Endothelial cell (in vitro differentiated cells): ENCODE measurements around the gene FXYD5. TPM values are rescaled to one million over a fixed set of nuclear protein-coding genes. Genes with fewer than 3 reads are reported as not detected.

Experiments
- DNase-seq: peaks from one replicate; pipeline ENCODE4 v3.0.0; 2021; ENCODE audit warnings: low spot score
- H3K27ac Mint-ChIP-seq: one replicate; pipeline ENCODE4 v1.8.0; 2021; ENCODE audit warnings: mixed read lengths, inconsistent platforms; ENCODE audit not compliant: unreplicated experiment
- H3K27me3 Mint-ChIP-seq: one replicate; pipeline ENCODE4 v1.8.0; 2021; ENCODE audit warnings: mild to moderate bottlenecking, moderate library complexity, mixed read lengths, inconsistent platforms; ENCODE audit not compliant: unreplicated experiment
- H3K36me3 Mint-ChIP-seq: one replicate; pipeline ENCODE4 v1.8.0; 2021; ENCODE audit warnings: mild to moderate bottlenecking, low read depth, mixed read lengths, inconsistent platforms; ENCODE audit not compliant: unreplicated experiment
- H3K4me1 Mint-ChIP-seq: one replicate; pipeline ENCODE4 v1.8.0; 2021; ENCODE audit warnings: mild to moderate bottlenecking, mixed read lengths, inconsistent platforms; ENCODE audit not compliant: unreplicated experiment
- H3K4me3 Mint-ChIP-seq: one replicate; pipeline ENCODE4 v1.8.0; 2021; ENCODE audit warnings: mild to moderate bottlenecking, mixed read lengths, inconsistent platforms; ENCODE audit not compliant: unreplicated experiment
- H3K9me3 Mint-ChIP-seq: one replicate; pipeline ENCODE4 v1.8.0; 2021; ENCODE audit warnings: mixed read lengths, inconsistent platforms; ENCODE audit not compliant: unreplicated experiment
- total RNA-seq: library from RNA; stranded (reverse); fragmentation: NEBNext Ultra II Directional; extraction: Animal tissue kit (Norgen Biotek cat#: 25700); gene quantifications from one replicate; pipeline ENCODE4 v1.2.1, GENCODE V29; 2021; ENCODE audit not compliant: unreplicated experiment
- TF ChIP-seq, protein P1 (sequence below): fragments of 200-600 bp; sonication (generic); IDR thresholded peaks from one replicate; pipeline ENCODE4 v1.5.0; 2021; ENCODE audit warnings: antibody characterized with exemption; ENCODE audit not compliant: unreplicated experiment

Gene FXYD5
- total RNA-seq, 1 donor from 2014 or later, result 78.7 TPM

DNA sequence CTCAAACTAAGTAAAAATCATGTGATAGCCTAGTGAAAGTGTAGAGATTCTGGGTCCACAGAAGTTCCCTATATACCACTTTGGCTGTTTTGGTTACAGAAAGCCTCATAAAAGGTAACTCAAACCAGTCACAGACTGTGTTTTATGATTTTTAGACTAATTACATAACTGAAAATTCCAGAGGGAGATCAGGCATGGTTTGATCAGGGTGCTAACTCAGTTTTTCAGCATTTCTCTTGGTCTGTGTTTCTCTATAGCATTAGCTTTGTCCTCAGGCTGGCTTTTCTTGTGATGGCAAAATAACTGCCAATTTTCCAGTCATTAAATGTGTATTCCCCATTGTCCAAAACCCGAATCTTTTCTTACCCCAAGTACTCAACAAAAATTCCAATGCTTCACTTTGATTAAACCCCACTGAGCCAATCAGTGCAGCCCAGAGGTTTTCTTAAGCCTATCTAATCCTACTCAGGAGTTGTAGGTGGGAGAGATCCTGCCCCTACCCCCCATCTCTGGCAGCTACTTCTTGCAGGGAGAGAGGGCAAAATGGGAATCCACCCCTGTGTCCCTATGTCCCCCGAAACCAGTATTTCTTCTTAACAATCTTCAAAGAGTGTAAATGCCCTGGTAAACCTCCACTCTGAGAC lies 47.5 kb upstream of the FXYD5 start:
- Mint-ChIP-seq H3K27me3 (peaks cover 7% of the 10 kb centered on the region), H3K27ac (no peak overlapping the region), H3K4me3 (no peak overlapping the region), H3K4me1 (peaks cover 6% of the 10 kb centered on the region), H3K36me3 (peaks cover 5% of the 10 kb centered on the region), H3K9me3 (no peaks in the 10 kb centered on the region)
- DNase-seq, result no peak
- TF ChIP-seq, protein P1, sequence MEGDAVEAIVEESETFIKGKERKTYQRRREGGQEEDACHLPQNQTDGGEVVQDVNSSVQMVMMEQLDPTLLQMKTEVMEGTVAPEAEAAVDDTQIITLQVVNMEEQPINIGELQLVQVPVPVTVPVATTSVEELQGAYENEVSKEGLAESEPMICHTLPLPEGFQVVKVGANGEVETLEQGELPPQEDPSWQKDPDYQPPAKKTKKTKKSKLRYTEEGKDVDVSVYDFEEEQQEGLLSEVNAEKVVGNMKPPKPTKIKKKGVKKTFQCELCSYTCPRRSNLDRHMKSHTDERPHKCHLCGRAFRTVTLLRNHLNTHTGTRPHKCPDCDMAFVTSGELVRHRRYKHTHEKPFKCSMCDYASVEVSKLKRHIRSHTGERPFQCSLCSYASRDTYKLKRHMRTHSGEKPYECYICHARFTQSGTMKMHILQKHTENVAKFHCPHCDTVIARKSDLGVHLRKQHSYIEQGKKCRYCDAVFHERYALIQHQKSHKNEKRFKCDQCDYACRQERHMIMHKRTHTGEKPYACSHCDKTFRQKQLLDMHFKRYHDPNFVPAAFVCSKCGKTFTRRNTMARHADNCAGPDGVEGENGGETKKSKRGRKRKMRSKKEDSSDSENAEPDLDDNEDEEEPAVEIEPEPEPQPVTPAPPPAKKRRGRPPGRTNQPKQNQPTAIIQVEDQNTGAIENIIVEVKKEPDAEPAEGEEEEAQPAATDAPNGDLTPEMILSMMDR, result no peak

DNA sequence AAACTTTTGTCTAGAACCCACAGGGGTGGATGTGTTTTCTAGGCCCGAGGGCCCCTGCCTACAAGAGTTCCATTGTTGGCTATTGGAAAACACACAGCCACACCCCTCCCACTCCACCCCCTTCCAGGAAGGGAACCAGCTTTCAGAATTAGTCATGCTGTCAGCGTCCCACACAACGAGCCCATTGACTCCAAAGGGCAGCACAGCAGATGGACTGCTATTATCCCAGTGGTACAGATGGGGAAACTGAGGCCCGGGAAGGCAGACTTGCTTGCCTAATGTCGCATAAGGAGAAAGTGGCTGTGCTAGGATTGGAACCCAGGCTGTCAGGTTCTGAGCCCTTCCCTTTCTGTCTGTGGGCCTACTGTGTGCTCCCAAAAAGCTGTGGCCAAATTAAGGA lies 47.0 kb upstream of the FXYD5 start:
- Mint-ChIP-seq H3K9me3 (no peaks in the 10 kb centered on the region), H3K4me1 (peaks cover 7% of the 10 kb centered on the region), H3K27ac (no peak overlapping the region), H3K27me3 (peaks cover 7% of the 10 kb centered on the region), H3K4me3 (no peak overlapping the region), H3K36me3 (peaks cover 5% of the 10 kb centered on the region)
- TF ChIP-seq, protein P1, result no peak
- no peak for DNase-seq

DNA sequence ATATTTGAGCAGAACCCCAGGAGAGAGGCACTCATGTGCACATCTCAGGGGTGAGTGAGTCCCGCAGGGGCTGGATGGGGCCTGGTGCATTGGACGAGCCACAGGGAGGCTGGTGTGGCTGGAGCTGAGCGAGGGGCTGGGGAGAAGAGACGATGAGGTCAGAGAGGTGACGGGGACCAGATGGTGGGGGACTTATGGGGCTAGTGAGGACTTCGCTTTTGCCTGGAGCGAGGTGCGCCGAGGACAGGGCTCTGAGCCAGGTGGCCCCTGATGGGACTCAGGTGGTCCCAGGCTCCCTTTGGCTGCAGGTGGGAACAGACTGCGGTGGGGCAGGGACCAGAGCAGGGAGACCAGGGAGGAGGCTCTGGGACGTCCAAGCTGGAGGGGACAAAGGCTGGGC lies 45.8 kb upstream of the FXYD5 start:
- H3K9me3 Mint-ChIP-seq, result no peaks in the 10 kb centered on the region
- H3K27ac Mint-ChIP-seq, result no peak overlapping the region
- no peak for DNase-seq
- H3K27me3 Mint-ChIP-seq, result peaks cover 7% of the 10 kb centered on the region
- H3K36me3 Mint-ChIP-seq, result peaks cover 5% of the 10 kb centered on the region
- H3K4me1 Mint-ChIP-seq, result peaks cover 7% of the 10 kb centered on the region
- TF ChIP-seq, protein P1, result no peak
- H3K4me3 Mint-ChIP-seq, result no peak overlapping the region

DNA sequence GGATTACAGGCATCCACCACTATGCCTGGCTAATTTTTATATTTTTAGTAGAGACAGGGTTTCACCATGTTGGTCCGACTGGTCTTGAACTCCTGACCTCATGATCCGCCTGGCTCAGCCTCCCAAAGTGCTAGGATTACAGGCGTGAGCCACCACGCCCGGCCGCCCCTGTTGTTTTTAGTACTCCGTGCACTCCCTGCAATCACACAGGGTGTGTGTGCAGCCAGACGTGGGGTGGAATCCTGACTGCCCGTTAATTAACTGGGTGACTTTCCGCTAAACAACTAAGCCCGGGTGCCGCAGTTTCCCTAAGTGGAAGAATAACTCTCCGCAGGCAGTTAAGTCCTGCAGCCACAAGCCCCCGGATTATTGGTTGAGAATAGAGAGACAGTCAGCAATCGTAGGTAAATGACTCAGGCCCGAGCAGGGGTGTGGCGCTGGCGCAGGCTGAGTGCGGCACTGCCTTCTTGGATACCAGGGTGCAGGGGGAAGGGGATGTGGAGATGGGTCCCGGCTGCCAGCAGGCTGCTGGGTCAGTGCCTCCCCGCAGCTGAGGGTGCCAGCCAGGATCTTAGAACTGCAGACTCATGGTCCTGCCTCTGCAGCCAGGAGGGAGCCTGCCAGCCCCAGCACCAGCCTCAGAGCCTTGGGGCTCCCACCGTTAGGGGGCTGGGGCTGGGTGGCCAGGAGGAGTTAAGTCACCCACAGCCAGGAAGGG lies 45.0 kb upstream of the FXYD5 start:
- DNase-seq, result no peak
- no peak overlapping the region for H3K4me3 Mint-ChIP-seq
- H3K27ac Mint-ChIP-seq, result no peak overlapping the region
- H3K27me3 Mint-ChIP-seq, result peaks cover 3% of the 10 kb centered on the region
- H3K4me1 Mint-ChIP-seq, result peaks cover 9% of the 10 kb centered on the region
- H3K9me3 Mint-ChIP-seq, result no peaks in the 10 kb centered on the region
- H3K36me3 Mint-ChIP-seq, result peaks cover 5% of the 10 kb centered on the region
- TF ChIP-seq, protein P1, result no peak

DNA sequence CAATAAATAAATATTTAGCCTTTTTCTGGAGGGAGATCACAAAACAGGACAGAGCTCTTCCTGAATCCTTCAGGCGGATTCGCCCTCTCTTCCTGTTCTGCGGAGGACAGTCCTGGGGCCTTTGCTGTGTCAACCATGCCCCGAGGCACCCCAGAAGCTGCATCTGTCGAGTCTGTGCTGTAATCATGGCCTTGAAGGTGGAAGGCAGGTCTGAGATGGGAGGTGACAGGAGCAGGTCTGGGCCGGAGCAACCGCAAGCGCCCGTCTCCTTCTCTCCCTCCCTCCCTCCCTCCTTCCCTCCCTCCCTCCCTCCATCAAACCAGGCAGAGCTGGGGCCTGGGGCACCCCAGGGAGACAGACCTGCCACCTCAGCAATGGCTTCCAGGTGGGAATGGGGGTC lies 43.6 kb upstream of the FXYD5 start:
- peak overlapping the region; percentile 81 for H3K27ac Mint-ChIP-seq
- H3K4me3 Mint-ChIP-seq, result peak overlapping the region; percentile 31
- H3K9me3 Mint-ChIP-seq, result no peaks in the 10 kb centered on the region
- DNase-seq, result no peak
- H3K36me3 Mint-ChIP-seq, result peaks cover 5% of the 10 kb centered on the region
- peaks cover 7% of the 10 kb centered on the region for H3K27me3 Mint-ChIP-seq
- peaks cover 10% of the 10 kb centered on the region for H3K4me1 Mint-ChIP-seq
- TF ChIP-seq, protein P1, result no peak
